ENCODE results near the gene ENG.
A peak's percentile ranks its signal among the peaks of the same experiment; 100 is the strongest.
"Not testable (repeated sequence)": the region's sequence is repeated elsewhere in the genome, so short reads cannot be mapped to it uniquely, and the experiment has no call there.

The ENG gene

DNA sequence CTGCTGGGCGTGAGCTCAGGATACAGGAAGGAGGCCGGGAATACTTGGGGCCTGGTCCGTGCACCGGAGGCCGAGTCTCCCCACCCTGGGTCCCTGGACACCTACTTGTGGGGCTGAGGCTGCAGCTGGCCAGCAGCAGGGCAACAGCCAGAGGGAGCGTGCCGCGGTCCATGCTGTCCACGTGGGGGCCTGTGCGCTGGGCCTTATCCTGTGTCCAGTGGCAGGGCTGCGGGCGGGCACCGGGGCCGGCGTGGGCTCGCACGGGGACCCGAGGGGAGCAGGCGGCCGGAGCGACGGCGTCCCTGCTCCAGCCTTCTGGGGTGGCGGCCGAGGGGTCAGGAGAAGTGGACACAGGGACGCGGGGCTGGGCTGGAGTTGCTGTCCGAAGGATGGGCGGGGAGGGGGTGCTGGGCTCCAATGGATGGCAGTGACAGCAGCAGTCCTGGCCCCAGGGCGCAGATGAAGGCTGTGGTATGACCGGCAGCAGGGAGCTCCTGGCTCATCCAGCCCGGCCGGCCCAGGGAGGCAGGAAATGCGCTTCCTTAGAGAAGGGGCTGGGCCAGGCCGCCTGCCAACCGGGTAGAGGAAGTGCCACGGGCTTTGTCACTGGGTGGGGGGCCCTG is at the start of gene ENG:
Gene ENG, minus strand, starts transcription at position 475 of the 623 bp plus-strand sequence. Its CDS starts 303 bp downstream, at position 172.
- peak; percentile 85 for DNase-seq (ENCODE audit: low spot score)

GRCh38 chr9:127903557-127904475 is 49.4 kb upstream of the ENG start:
- peak; percentile 36 for DNase-seq (ENCODE audit: low spot score)

GRCh38 chr9:127899128-127899943 is 44.9 kb upstream of the ENG start, which contains the start of gene ST6GALNAC6:
TSS of gene ST6GALNAC6 (minus strand) at chr9:127899603. CDS start at chr9:127897981, 1,622 bp downstream.
- peak; percentile 95 for DNase-seq (ENCODE audit: low spot score)

DNA sequence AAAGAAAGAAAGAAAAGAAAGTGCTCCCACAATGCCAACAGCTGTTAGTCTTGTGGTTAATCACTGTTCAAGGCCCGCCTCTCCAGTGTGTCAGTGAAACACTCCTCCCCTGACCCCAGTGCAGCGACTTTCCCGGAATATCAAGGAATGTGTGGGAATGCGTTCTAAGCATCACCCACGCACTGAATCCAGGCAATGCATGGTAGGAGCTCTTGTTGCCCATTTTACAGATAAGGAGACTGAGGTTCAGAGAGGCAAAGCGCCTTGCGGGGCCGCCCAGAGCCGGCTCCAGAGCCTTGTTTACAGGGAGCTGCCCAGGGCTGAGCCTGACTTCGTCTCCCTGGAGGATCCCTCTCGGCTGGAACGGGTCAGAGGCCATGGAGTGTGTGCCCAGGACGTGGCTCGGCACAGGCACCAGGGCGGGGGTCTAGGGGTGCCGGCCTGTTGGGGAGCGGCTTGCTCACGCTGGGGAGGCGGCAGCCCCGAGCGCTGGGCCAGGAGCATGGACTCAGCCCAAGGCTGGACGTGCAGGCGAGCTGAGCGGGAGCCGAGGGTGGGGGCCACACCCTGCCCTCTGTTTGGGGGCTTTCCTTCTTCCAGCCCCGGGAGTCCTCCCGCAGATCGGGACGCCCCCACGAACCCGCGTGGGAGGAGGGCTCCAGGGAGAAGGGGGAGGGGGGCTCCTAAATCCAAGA is 44.1 kb upstream of the ENG start:
- peak; percentile 82 for DNase-seq (ENCODE audit: low spot score)

DNA sequence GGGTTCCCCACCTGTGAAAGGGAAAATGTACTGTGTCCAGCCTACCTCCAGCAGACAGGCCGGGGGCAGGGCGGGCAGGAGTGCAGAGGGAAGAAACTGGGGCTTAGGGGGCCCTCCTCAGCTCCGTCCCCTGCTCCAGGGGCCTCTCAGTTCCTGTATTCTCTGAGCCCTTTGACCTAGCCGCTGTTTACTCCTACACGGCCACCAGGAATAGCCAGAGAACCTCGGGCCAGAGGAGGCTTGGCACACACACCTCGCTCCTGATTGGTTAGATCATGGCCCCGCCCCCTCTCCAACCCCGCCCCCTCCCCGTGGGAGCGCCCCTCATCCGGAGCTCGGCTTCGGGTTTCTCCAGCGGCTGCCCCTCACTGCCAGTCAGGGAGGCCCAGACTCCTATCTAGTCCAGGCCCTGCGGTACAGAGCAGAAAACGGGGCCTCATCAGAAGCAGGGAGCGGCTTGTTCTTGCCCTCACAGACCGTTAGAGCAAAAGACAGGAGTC is 42.8 kb upstream of the ENG start:
- DNase-seq (ENCODE audit: low spot score): peak; percentile 91

DNA sequence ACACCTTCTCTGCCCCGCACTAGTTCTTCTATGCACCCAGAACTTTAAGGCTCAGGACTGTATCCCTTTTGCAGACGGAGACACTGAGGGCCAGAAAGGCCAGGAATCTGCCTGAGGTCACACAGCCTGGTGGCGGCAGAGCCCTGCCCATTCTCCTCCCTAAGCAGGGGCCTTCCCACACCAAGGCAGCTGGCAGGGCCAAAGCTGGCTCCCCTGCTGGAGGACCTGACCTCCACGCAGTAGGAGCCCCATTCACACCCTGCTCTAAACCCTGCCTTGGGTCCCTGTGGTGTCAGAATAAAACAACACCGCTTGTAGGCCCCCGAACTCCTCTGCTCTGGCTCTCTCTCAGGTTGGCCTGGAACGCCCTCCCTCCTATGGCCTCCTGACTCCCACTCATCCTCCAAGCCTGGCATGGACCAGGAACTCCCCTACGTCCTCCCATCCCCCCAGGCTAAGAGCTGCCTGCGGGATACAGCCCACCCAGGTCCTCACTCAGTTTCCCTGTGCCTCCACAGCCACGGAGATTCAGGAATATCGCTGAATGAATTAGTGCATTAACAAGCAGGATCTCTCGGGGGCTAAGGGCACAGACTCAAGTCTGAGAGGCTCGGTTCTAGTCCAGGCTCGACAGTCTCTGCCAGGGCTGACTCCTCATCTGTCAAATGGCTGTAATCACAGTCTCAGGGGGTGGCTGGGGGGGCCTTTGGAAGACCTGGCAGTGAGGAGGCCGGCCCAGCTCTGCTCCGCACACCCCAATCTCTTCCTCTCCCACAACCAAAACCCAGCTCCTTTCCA is 42.1 kb upstream of the ENG start:
- DNase-seq (ENCODE audit: low spot score): no peak

DNA sequence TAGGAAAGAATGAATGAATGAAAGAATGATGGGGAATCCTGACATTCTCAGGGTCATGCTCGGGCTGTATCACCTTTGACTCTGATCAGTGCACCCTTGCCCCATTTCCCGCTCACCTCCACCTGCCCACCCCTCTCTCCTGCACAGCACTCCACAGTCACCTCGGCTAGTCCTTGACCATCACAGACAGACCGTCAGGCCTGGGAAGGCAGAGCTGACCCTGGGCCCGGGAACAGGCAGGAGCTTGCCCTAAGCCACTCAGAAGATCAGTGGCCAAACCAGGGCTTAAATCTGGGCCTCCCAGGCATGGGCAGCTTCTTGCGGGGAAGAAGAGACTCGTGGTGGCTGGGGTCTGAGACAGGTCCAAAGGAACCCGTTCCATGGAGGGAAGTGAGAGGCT is 41.4 kb upstream of the ENG start:
- no peak for DNase-seq (ENCODE audit: low spot score)

DNA sequence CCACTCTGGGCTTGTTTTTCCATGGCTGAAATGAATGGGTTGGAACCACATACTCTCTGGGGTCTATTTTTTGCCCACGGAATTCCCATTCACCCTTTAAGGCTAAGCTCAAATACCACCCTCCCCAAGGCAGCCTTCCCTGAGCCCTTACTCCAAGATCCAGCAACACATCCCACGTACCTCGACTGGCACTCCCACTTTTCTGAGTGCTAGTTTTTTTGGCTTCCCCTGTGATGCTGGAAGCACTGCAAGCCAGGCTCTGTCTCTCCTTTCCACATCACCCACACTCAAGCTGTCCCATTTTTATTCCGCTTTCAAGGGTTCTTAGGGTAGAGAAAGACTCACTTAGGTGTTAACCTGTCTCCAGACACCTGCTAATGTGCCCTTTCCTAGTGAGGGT is 38.9 kb upstream of the ENG start:
- no peak for DNase-seq (ENCODE audit: low spot score)

DNA sequence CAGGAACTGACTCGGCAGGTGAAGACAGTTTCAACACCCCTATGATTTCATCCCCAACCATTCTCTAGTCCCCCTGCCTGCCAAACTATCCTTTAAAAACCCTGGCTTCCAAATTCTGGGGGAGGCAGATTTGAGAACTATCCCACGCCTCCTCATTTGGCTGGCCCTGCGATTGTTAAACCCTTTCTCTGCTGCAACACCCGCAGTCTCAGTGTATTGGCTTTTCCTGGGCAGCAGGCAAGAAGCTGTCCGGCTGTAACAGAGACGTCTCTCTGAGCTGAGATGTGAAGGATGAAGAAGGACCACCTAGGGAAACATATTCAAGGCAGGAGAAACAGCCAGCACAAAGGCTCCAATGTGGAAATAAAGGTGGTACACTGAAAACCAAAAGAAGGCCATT is 38.4 kb upstream of the ENG start:
- no peak for DNase-seq (ENCODE audit: low spot score)

- DNase-seq (ENCODE audit: low spot score): no peak
These were observed 35.6 kb upstream of the ENG start for GRCh38 chr9:127890053-127890452.

DNA sequence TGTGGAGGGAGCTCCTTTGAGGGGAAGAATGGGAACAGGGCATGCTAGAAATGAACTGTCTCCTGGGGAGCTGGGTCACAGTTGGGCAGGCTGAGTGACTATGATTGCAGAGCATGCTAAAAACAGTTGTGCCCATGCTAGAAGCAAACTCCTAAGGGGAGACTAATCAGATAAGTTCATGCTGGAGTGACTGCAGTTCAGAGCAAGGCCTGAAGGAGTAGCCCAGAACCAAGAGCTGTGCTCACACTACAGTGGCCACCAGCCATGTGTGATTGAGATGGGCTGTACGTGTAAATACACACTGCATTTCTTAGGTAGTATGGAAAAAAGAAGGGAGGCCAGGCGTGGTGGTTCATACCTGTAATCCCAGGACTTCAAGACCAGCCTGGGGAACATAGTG is 33.3 kb upstream of the ENG start:
- DNase-seq (ENCODE audit: low spot score): no peak

GRCh38 chr9:127886401-127886972 is 32.0 kb upstream of the ENG start:
- peak; percentile 46 for DNase-seq (ENCODE audit: low spot score)

GRCh38 chr9:127885508-127886281 is 31.2 kb upstream of the ENG start:
- no peak for DNase-seq (ENCODE audit: low spot score)

DNA sequence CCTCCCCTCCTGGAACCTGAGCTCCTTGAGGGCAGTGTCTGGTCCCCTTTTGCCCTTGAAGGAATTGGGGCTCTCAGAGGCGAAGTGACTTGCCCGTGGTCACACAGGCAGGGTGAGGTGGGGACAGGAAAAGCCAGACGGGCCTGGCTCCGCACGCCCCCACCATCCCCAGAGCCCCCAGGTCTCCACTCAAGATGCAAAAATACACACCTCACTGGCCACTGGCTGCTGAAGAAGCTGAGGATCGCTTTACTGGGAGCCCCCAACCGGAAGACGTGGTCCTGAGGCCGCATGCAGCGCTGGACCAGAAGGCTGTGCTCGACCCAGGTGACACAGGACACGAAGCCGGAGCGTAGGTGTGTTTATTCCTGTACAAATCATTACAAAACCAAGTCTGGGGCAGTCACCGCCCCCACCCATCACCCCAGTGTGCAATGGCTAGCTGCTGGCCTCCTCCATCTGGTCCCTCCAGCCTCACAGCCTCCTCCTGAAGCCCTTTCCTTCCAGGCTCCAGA is 30.6 kb upstream of the ENG start:
- DNase-seq (ENCODE audit: low spot score): no peak

DNA sequence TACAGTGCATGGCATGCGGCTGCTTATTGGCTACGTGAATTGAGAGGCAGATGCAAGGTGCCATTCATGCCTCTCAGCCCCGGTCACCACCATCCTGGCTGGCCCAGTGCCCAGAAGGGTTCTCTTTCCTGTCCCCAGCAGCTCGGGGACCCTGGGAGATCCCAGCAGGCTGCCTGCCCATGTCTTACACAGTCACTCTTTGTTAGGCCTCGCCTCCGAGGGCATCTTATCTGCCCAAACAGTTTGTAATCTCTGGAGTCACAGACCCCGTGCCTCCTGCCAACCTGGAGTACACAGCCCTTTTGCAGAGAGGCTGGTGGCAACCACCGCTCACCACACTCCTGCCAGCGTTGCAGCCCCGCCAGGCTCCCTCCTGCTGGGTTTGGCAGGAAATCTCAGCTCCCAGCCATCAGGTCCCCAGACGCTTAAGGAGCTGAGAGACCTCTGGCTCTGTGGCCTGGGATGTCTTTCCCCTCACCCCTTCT is 30.0 kb upstream of the ENG start:
- DNase-seq (ENCODE audit: low spot score): no peak

- no peak for DNase-seq (ENCODE audit: low spot score)
These were observed 29.5 kb upstream of the ENG start for GRCh38 chr9:127883959-127884358.

- DNase-seq (ENCODE audit: low spot score): not testable (repeated sequence)
These were observed 27.3 kb upstream of the ENG start for GRCh38 chr9:127881715-127882114.

GRCh38 chr9:127880143-127880542 is 25.7 kb upstream of the ENG start:
- DNase-seq (ENCODE audit: low spot score): no peak
